ENCODE results near the gene SMTN. TPM values are rescaled to one million over a fixed set of nuclear protein-coding genes. Genes with fewer than 3 reads are reported as not detected.

SMTN gene
- total RNA-seq, 2 donors from 2014 or later: 17.2 to 19.9 TPM

GRCh38 chr22:31080164-31080847 is 812 bp upstream of the SMTN start:
- ATAC-seq: no peak
- Mint-ChIP-seq H3K27ac (peak overlapping the region in 1 of 2 donors; percentile 56), H3K27me3 (no peaks in the 10 kb centered on the region), H3K36me3 (no peaks in the 10 kb centered on the region), H3K9me3 (no peaks in the 10 kb centered on the region), H3K4me1 (ENCODE audit: low read depth in 2 of 2) (peaks cover 32 to 33% of the 10 kb centered on the region in 2 donors), H3K4me3 (peak overlapping the region; percentile 84)
- DNase-seq (ENCODE audit: low spot score): no peak

DNA sequence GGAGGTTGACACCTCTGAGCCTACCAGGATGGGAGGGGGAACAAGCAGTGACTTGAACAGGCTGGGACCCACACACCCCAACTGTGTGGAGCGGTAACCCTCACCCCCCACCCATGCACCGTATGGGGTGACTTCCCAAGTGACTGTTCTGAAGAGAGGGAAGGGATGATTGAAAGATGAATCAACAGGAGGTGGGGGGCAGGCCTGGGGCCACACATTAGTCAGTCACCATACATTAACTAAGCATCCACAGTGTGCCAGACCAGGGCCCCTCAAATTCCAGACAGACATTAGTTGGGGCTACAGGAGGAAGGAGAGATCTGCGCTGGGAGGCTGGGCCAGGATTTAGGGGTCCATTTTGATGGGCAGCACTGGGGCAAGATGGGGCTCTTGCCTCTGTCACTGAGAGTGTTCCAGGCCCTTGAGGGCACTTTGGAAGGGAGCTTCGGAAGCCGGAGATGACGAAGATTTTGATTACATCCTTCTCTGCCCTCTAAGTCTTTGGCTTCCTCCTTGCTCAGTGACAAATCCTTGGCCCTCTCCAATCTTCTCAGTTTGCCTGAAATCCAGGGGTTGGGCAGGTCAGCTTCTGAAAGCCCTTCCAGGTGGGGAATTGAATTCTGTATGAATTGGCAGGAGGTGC is 966 bp downstream of the SMTN start:
- no peak for ATAC-seq
- no peaks in the 10 kb centered on the region for H3K9me3 Mint-ChIP-seq
- peak overlapping the region in 1 of 2 donors; percentile 56 for H3K27ac Mint-ChIP-seq
- H3K27me3 Mint-ChIP-seq: no peaks in the 10 kb centered on the region
- H3K4me1 Mint-ChIP-seq (ENCODE audit: low read depth in 2 of 2): peaks cover 32 to 33% of the 10 kb centered on the region in 2 donors
- no peaks in the 10 kb centered on the region for H3K36me3 Mint-ChIP-seq
- DNase-seq (ENCODE audit: low spot score): no peak
- peak overlapping the region; percentile 84 for H3K4me3 Mint-ChIP-seq

- H3K4me1 Mint-ChIP-seq (ENCODE audit: low read depth in 2 of 2): peaks cover 32 to 33% of the 10 kb centered on the region in 2 donors
- no peaks in the 10 kb centered on the region for H3K9me3 Mint-ChIP-seq
- peak overlapping the region; percentile 84 for H3K4me3 Mint-ChIP-seq
- no peak overlapping the region for H3K27ac Mint-ChIP-seq
- ATAC-seq: no peak
- no peak for DNase-seq (ENCODE audit: low spot score)
- H3K36me3 Mint-ChIP-seq: no peaks in the 10 kb centered on the region
- H3K27me3 Mint-ChIP-seq: no peaks in the 10 kb centered on the region
Observed at GRCh38 chr22:31082606-31083376, 1.7 kb downstream of the SMTN start.

DNA sequence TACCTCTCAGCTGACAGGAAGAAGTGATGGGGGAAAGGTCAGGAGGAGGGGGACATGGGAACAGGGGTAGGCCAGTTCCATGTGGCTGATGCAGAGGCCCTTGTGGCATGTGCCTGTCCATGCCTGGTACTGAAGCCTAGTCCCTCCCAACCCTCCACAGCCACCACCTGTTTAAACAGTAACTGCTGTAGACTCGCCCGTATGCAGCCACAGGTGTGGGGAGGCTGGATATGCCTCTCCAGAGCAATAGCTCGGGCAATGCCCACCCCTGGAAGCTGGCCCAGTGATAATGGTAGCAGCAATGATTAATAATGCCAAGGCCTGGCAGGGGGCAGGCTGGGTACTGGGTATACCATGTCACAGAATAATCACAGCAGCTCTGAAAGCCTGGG is 2.3 kb downstream of the SMTN start:
- no peaks in the 10 kb centered on the region for H3K9me3 Mint-ChIP-seq
- ATAC-seq: no peak
- peak overlapping the region in 1 of 2 donors; percentile 63 for H3K27ac Mint-ChIP-seq

GRCh38 chr22:31083923-31084810 is 3.0 kb downstream of the SMTN start:
- Mint-ChIP-seq H3K4me1 (ENCODE audit: low read depth in 2 of 2) (peaks cover 32 to 33% of the 10 kb centered on the region in 2 donors), H3K4me3 (peak overlapping the region; percentile 91), H3K36me3 (no peaks in the 10 kb centered on the region), H3K27ac (peak overlapping the region; percentile 47 to 63), H3K27me3 (no peaks in the 10 kb centered on the region), H3K9me3 (no peaks in the 10 kb centered on the region)
- DNase-seq (ENCODE audit: low spot score): no peak
- no peak for ATAC-seq

More for the DNA sequence above, 2.3 kb downstream of the SMTN start:
- H3K4me3 Mint-ChIP-seq: peak overlapping the region; percentile 91
- no peaks in the 10 kb centered on the region for H3K27me3 Mint-ChIP-seq
- no peak for DNase-seq (ENCODE audit: low spot score)
- H3K4me1 Mint-ChIP-seq (ENCODE audit: low read depth in 2 of 2): peaks cover 32 to 33% of the 10 kb centered on the region in 2 donors
- H3K36me3 Mint-ChIP-seq: no peaks in the 10 kb centered on the region

DNA sequence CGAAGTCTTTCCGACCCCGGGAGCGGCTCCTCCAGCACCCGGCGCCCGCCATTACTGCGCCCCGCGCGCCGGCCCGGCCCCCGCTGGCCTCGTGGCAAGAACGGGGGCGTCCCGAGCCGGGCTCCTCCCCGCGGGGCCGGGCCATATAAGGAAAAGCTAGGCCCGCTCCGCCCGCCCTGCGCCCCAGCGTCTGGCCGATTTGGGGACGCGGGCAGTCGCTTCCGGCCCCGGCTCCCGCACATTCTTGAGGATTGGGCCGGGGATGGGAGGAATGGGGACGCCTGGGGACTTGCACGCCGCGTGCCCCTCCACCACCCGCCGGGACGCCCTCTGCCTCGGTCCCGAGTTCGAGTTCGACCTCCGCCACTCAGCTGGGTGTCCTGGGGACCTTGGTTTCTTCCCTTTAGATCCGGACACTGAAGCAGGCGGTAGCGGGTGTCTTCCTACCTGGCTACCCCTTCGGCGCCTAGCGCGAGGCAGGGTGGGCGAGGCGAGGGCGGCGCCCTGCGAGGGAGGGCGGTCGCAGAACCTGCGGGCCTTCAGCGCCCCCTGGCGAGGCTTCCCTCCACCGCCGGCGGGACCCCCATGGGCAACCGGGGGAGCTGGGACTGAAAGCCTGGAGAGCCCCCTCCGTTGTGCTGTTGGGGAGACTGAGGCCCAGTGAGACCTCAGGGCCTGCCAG is 3.8 kb downstream of the SMTN start:
- Mint-ChIP-seq H3K27me3 (no peaks in the 10 kb centered on the region), H3K4me1 (ENCODE audit: low read depth in 2 of 2) (peaks cover 32 to 33% of the 10 kb centered on the region in 2 donors), H3K4me3 (peak overlapping the region; percentile 91), H3K27ac (peak overlapping the region; percentile 43 to 65), H3K9me3 (no peaks in the 10 kb centered on the region), H3K36me3 (no peaks in the 10 kb centered on the region)
- ATAC-seq (peak; percentile 90 to 91), DNase-seq (ENCODE audit: low spot score) (peak; percentile 90)

GRCh38 chr22:31085493-31085824 is 4.3 kb downstream of the SMTN start:
- DNase-seq (ENCODE audit: low spot score) (no peak), ATAC-seq (no peak)
- Mint-ChIP-seq H3K9me3 (no peaks in the 10 kb centered on the region), H3K36me3 (no peaks in the 10 kb centered on the region), H3K27me3 (no peaks in the 10 kb centered on the region), H3K4me3 (peak overlapping the region; percentile 75), H3K27ac (peak overlapping the region; percentile 43 to 65), H3K4me1 (ENCODE audit: low read depth in 2 of 2) (peaks cover 31 to 33% of the 10 kb centered on the region in 2 donors)

DNA sequence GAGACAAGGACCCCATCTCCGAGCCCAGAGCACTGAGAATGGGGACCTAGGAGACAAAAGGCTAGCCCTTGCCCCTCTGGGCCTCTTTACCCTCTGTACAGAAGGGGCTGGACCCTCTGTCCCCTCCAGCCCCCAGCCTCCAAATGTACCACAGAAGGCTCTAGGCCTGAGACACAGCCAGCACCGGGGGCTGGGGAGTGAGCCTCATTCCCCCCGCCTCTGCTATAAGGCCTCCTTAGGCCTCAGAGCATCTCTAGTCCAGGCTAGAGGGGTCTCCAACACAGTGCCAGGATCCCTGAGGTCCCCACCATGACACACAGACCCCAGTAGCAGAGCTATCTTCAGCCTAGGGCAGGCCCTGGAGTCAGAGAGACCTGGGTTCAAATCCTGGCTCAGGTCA is 4.8 kb downstream of the SMTN start:
- Mint-ChIP-seq H3K36me3 (no peaks in the 10 kb centered on the region), H3K9me3 (no peaks in the 10 kb centered on the region), H3K4me3 (no peak overlapping the region), H3K27me3 (no peaks in the 10 kb centered on the region), H3K4me1 (ENCODE audit: low read depth in 2 of 2) (peaks cover 27 to 33% of the 10 kb centered on the region in 2 donors), H3K27ac (peak overlapping the region in 1 of 2 donors; percentile 43)
- DNase-seq (ENCODE audit: low spot score): no peak
- no peak for ATAC-seq

DNA sequence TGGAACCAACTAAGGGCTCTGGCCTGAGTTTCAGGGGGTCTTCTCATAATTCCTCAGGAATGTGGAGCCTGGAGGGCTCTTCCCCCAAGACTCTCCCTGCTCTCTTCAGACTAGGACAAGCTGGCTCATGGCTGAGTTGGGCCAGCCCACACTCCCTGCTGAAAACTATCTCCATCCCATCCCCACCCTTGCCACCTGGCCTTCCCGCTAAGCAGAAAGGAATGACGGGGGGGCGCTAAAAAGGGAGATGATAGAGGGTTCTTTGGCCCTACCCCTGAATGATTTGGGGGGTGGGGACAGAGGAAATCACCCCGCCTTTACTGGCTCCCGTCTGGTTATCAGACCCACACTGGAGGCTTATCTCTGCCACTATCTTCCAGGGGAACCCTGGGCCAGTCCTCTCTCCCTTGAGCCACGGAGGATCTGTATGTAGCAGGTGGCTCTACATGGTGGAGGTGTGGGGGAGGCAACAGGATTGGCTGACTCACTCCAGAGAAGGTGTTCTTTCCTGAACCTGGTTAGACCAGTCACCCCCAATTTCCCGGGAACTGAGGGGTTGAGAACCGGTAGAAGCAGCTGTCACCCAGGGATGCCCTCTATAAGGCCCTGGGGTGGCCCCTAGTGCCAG is 5.7 kb downstream of the SMTN start:
- Mint-ChIP-seq H3K27me3 (no peaks in the 10 kb centered on the region), H3K4me3 (no peak overlapping the region), H3K4me1 (ENCODE audit: low read depth in 2 of 2) (peaks cover 18 to 25% of the 10 kb centered on the region in 2 donors), H3K36me3 (no peaks in the 10 kb centered on the region), H3K9me3 (no peaks in the 10 kb centered on the region), H3K27ac (no peak overlapping the region)
- DNase-seq (ENCODE audit: low spot score) (no peak), ATAC-seq (no peak)

- Mint-ChIP-seq H3K4me3 (no peak overlapping the region), H3K9me3 (no peaks in the 10 kb centered on the region), H3K4me1 (ENCODE audit: low read depth in 2 of 2) (peaks cover 10 to 17% of the 10 kb centered on the region in 2 donors), H3K36me3 (no peaks in the 10 kb centered on the region), H3K27ac (no peak overlapping the region), H3K27me3 (no peaks in the 10 kb centered on the region)
- ATAC-seq (no peak), DNase-seq (ENCODE audit: low spot score) (no peak)
Observed at GRCh38 chr22:31087744-31088215, 6.7 kb downstream of the SMTN start.

DNA sequence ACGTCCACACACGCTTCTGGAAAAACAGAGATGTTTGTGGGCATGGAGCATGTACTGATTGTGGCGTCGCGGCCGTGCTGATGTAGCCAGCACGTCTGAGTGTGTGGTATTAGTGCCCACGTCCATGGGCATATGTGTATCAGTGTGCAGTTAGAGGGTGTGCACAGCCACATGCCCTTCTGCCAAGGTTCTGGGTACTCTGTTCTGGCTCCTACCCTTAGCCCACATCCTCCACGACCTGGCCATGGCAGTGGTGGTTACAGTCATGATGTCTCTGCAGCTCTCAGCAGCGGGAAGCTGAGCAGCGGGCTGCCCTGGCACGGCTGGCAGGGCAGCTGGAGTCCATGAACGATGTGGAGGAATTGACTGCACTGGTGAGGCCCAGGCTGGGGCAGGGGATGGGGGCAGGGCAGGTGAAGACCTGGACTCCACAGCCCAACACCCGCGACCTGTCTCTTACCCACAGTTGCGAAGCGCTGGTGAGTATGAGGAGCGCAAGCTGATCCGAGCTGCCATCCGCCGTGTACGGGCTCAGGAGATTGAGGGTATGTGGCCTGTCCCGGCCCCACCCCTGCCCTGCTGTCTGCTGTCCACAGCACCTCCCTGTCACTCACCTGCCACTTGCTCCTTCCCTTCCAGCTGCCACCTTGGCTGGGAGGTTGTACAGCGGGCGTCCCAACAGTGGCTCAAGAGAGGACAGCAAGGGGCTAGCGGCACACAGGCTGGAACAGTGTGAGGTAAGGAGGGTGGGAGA is 7.3 kb downstream of the SMTN start:
- no peak for DNase-seq (ENCODE audit: low spot score)
- Mint-ChIP-seq H3K4me1 (ENCODE audit: low read depth in 2 of 2) (peaks cover 6 to 11% of the 10 kb centered on the region in 2 donors), H3K36me3 (no peaks in the 10 kb centered on the region), H3K9me3 (no peaks in the 10 kb centered on the region), H3K27me3 (no peaks in the 10 kb centered on the region), H3K27ac (no peak overlapping the region), H3K4me3 (no peak overlapping the region)
- ATAC-seq: no peak

Data from natural killer cell treated with Interleukin-12 subunit alpha and Interleukin-12 subunit beta and Interleukin-15 and Interleukin-18, amount 100 ng/mL, for 72 hours (primary cell).